Pericardium fibroblast (primary cell): Measurements from ENCODE around the gene ZCCHC8. TPM values are rescaled to one million over a fixed set of nuclear protein-coding genes. Genes with fewer than 3 reads are reported as not detected.

Experiments used
- total RNA-seq: library from RNA; depleted of rRNA; stranded (reverse); fragments of >200 nt; gene quantifications from 2 replicates; pipeline ENCODE4 v1.2.3, GENCODE V29; 2015

Gene ZCCHC8
- 11.9 TPM in 2 replicates for total RNA-seq

GRCh38 chr12:122500685-122501488, at the start of gene ZCCHC8:
TSS of gene ZCCHC8 (minus strand) at chr12:122500932. CDS start at chr12:122500840, 92 bp downstream.

GRCh38 chr12:122526683-122527477, 26.1 kb upstream of the ZCCHC8 start, which contains the start of the genes KNTC1 and RSRC2:
TSS of gene KNTC1 (plus strand) at chr12:122527249. CDS start at chr12:122530064, 2,815 bp downstream.
TSS of gene RSRC2 (minus strand) at chr12:122526936. CDS start at chr12:122526853, 83 bp downstream.

DNA sequence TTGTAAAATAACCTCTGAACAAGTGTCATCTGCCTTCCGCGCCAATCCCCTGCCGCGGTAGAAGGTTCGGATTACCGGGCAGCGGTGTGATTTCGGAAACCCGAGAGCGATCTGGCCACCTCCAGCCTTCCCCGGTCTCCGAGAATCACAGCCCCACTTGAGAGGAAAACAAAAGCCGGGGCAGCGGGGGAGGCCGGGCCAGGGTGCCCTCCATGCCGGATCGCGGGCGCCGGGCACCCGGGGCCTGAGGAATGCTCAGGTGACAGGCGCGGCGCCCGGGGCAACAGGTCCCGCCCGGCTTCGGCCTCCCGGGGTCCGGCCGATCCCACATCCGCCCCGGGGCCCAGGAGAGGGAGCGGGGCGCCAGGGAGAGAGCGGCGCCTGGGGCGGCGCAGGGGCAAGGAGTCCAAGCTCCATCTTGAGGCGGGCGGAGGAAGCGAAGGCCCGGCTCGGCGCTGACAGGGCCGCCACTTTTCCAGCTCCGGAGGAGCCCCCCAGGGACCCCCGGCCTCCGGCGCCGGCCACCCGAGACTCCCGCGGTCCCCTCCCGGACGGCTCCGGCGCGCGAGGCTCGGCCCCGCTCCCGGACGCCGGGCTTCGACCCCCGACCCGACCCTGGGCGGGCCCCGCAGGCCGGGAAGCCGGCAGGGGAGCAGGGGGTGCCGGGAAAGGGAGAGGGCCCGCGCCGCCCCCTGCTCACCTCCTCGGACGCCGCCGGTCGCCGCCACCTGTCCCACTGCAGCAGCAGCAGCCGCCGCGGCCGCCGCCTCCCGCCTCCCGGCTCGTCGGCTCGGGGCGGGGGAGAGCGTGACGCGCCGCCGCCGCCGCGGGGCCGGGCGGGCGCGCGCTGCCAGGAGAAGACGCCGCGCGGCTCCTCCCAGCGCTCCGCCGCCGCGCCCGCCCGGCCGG, 78.7 kb downstream of the ZCCHC8 start, which contains the start of gene CLIP1:
CLIP1 (minus strand) TSS at position 849 of the 909 bp plus-strand sequence. CDS start 42,217 bp downstream, outside the sequence.

Other genes with a start within 250 kb of the ZCCHC8 start
- 8.8 and 10.4 TPM in 2 replicates for gene VPS33A, start 234.4 kb downstream of the ZCCHC8 start, total RNA-seq
- gene CLIP1, start 78.3 kb downstream of the ZCCHC8 start, total RNA-seq = 30.1 and 36.0 TPM in 2 replicates
- 20.0 and 29.0 TPM in 2 replicates for gene RSRC2, start 26.0 kb upstream of the ZCCHC8 start, total RNA-seq
- gene KNTC1, start 26.3 kb upstream of the ZCCHC8 start, total RNA-seq = 5.2 and 8.8 TPM in 2 replicates
- 0.43 TPM in 1 of 2 replicates, not detected in the other for gene HCAR2, start 202.4 kb upstream of the ZCCHC8 start, total RNA-seq
- not detected in 2 replicates for gene HCAR3, start 215.9 kb upstream of the ZCCHC8 start, total RNA-seq
- 0.23 and 2.0 TPM in 2 replicates for gene HCAR1, start 229.9 kb upstream of the ZCCHC8 start, total RNA-seq